Measurements from ENCODE around the gene PNMA8A.

DNA sequence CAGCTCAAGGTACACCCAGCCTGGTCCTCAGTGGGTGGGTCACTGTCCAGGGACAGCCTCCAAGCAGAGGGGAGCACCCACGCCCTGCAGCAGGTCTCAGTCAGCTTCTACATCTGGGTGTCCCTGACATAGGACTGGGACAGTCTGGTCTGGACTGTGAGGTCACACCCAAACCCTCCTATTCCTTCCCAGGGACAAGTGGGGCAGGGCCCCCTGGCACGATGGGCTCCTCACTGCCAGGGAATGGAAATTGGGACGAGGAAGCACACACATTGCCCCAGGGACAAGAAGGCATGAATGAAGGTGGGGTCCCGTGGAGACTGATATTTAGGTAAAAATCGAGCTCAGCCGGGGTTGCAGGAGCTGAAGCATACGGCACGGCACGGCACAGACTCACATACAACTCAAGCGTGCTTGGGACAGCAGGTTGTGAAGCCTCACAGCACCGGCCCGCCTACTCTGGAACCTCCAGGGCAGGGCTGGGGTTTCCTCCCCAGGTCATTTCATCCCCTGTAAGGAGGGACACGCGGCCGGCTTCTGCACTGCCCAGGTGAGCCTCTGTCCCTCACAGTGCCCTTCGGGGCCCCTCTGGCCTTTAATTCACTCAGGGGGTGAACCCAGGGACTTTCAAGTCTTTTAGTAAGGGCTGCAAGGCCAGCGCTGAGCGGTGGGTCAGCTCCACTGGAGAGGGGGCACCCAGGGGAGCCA, 20.8 kb upstream of the PNMA8A start:
- TF ChIP-seq, protein P1, sequence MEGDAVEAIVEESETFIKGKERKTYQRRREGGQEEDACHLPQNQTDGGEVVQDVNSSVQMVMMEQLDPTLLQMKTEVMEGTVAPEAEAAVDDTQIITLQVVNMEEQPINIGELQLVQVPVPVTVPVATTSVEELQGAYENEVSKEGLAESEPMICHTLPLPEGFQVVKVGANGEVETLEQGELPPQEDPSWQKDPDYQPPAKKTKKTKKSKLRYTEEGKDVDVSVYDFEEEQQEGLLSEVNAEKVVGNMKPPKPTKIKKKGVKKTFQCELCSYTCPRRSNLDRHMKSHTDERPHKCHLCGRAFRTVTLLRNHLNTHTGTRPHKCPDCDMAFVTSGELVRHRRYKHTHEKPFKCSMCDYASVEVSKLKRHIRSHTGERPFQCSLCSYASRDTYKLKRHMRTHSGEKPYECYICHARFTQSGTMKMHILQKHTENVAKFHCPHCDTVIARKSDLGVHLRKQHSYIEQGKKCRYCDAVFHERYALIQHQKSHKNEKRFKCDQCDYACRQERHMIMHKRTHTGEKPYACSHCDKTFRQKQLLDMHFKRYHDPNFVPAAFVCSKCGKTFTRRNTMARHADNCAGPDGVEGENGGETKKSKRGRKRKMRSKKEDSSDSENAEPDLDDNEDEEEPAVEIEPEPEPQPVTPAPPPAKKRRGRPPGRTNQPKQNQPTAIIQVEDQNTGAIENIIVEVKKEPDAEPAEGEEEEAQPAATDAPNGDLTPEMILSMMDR (IDR thresholded peaks at IDR 0.05): no peak
- TF ChIP-seq POLR2A (IDR thresholded peaks at IDR 0.05): no peak
- no peak for TF ChIP-seq POLR2AphosphoS5 (IDR thresholded peaks at IDR 0.05)

Measured in sigmoid colon (tissue), 4 donors.